Activated T-helper 1 cell treated with anti-CD3 and anti-CD28 coated beads, Interleukin-12 subunit alpha, Interleukin-12 subunit beta, Interleukin-2, Interleukin-4 antibody, amounts not matched to agents 30 ng/mL and 10 ng/mL and 1 ng/mL, durations not matched to agents 14 hours and 24 hours and 36 hours (primary cell): ENCODE results near the gene LMF1. TPM values are rescaled to one million over a fixed set of nuclear protein-coding genes. Genes with fewer than 3 reads are reported as not detected.
A peak's percentile ranks its signal among the peaks of the same experiment; 100 is the strongest.

Source experiments
- DNase-seq: peaks from one replicate; pipeline ENCODE4 v3.0.0; 2021; ENCODE audit warnings: low spot score
- H3K27ac Mint-ChIP-seq: one replicate; pipeline ENCODE4 v1.8.0; 2021; ENCODE audit warnings: mild to moderate bottlenecking, mixed read lengths
- H3K27me3 Mint-ChIP-seq: one replicate; pipeline ENCODE4 v1.8.0; 2022; ENCODE audit warnings: mild to moderate bottlenecking, moderate library complexity, mixed read lengths; ENCODE audit not compliant: insufficient read depth
- H3K36me3 Mint-ChIP-seq: one replicate; pipeline ENCODE4 v1.8.0; 2021; ENCODE audit warnings: low read depth, mixed read lengths
- H3K4me1 Mint-ChIP-seq: one replicate; pipeline ENCODE4 v1.8.0; 2021; ENCODE audit warnings: low read depth, mixed read lengths
- H3K4me3 Mint-ChIP-seq: one replicate; pipeline ENCODE4 v1.8.0; 2021; ENCODE audit warnings: mild to moderate bottlenecking, moderate library complexity, mixed read lengths
- H3K9me3 Mint-ChIP-seq: one replicate; pipeline ENCODE4 v1.8.0; 2021; ENCODE audit warnings: mixed read lengths
- intact Hi-C: fragments of 100-400 bp; cut with micrococcal nuclease; formaldehyde crosslinking; loops from one replicate; pipeline ENCODE4 v1.15.1; 2024
- total RNA-seq: library from RNA; stranded (reverse); gene quantifications from 2 replicates; pipeline ENCODE4 v1.2.3, GENCODE V29; 2022

Gene LMF1
- total RNA-seq, 1 donor from 2014 or later, result 10.4 TPM

- no peak for DNase-seq
- H3K4me1 Mint-ChIP-seq, result no peaks in the 10 kb centered on the region
- H3K27ac Mint-ChIP-seq, result no peak overlapping the region
- no peaks in the 10 kb centered on the region for H3K9me3 Mint-ChIP-seq
- intact Hi-C loops, result no loop called here
- H3K36me3 Mint-ChIP-seq, result no peaks in the 10 kb centered on the region
- H3K27me3 Mint-ChIP-seq, result peaks cover 15% of the 10 kb centered on the region
- H3K4me3 Mint-ChIP-seq, result no peak overlapping the region
These were observed 153.5 kb downstream of the LMF1 start for GRCh38 chr16:817001-817906.

GRCh38 chr16:815861-816260 lies 154.9 kb downstream of the LMF1 start:
- no peaks in the 10 kb centered on the region for H3K36me3 Mint-ChIP-seq
- H3K4me3 Mint-ChIP-seq, result no peak overlapping the region
- intact Hi-C loops, result no loop called here

GRCh38 chr16:814974-815373 lies 155.8 kb downstream of the LMF1 start:
- H3K27ac Mint-ChIP-seq, result no peak overlapping the region
- DNase-seq, result no peak
- H3K4me1 Mint-ChIP-seq, result no peaks in the 10 kb centered on the region
- intact Hi-C loops, result loop anchor here (5.0 kb wide), 1 partner anchor 242 kb away; no protein-coding TSS in a partner anchor
- peaks cover 20% of the 10 kb centered on the region for H3K27me3 Mint-ChIP-seq
- no peak overlapping the region for H3K4me3 Mint-ChIP-seq
- no peaks in the 10 kb centered on the region for H3K36me3 Mint-ChIP-seq
- no peaks in the 10 kb centered on the region for H3K9me3 Mint-ChIP-seq

More at GRCh38 chr16:815861-816260, 154.9 kb downstream of the LMF1 start:
- no peak overlapping the region for H3K27ac Mint-ChIP-seq
- no peak for DNase-seq
- H3K9me3 Mint-ChIP-seq, result no peaks in the 10 kb centered on the region
- H3K4me1 Mint-ChIP-seq, result no peaks in the 10 kb centered on the region
- H3K27me3 Mint-ChIP-seq, result peaks cover 20% of the 10 kb centered on the region

- DNase-seq, result no peak
- H3K9me3 Mint-ChIP-seq, result no peaks in the 10 kb centered on the region
- no peaks in the 10 kb centered on the region for H3K4me1 Mint-ChIP-seq
- intact Hi-C loops, result loop anchor here (5.0 kb wide), 1 partner anchor 243 kb away; no protein-coding TSS in a partner anchor
- H3K27me3 Mint-ChIP-seq, result peaks cover 16% of the 10 kb centered on the region
- H3K36me3 Mint-ChIP-seq, result no peaks in the 10 kb centered on the region
- no peak overlapping the region for H3K4me3 Mint-ChIP-seq
- H3K27ac Mint-ChIP-seq, result no peak overlapping the region
These were observed 156.8 kb downstream of the LMF1 start for GRCh38 chr16:813916-814412.

- Mint-ChIP-seq H3K4me3 (no peak overlapping the region), H3K9me3 (no peaks in the 10 kb centered on the region), H3K27me3 (peaks cover 16% of the 10 kb centered on the region), H3K36me3 (no peaks in the 10 kb centered on the region), H3K4me1 (peaks cover 4% of the 10 kb centered on the region), H3K27ac (no peak overlapping the region)
- intact Hi-C loops, result loop anchor here (5.0 kb wide), 1 partner anchor 244 kb away; no protein-coding TSS in a partner anchor
- peak; percentile 21 for DNase-seq
These were observed 157.4 kb downstream of the LMF1 start for GRCh38 chr16:813204-813915.

GRCh38 chr16:808085-808386 lies 162.7 kb downstream of the LMF1 start:
- H3K36me3 Mint-ChIP-seq, result peaks cover 3% of the 10 kb centered on the region
- H3K9me3 Mint-ChIP-seq, result no peaks in the 10 kb centered on the region
- H3K4me1 Mint-ChIP-seq, result peaks cover 12% of the 10 kb centered on the region
- peak overlapping the region; percentile 97 for H3K27ac Mint-ChIP-seq
- peak overlapping the region; percentile 100 for H3K4me3 Mint-ChIP-seq
- intact Hi-C loops, result loop anchor here (5.0 kb wide), 2 partner anchors 96 to 281 kb away; partner anchors contain the start of gene CAPN15
- no peak for DNase-seq
- H3K27me3 Mint-ChIP-seq, result peaks cover 11% of the 10 kb centered on the region

GRCh38 chr16:807347-808084 lies 163.3 kb downstream of the LMF1 start:
- Mint-ChIP-seq H3K9me3 (no peaks in the 10 kb centered on the region), H3K4me1 (peaks cover 12% of the 10 kb centered on the region), H3K4me3 (peak overlapping the region; percentile 100), H3K27me3 (peaks cover 7% of the 10 kb centered on the region), H3K36me3 (peaks cover 3% of the 10 kb centered on the region), H3K27ac (peak overlapping the region; percentile 97)
- peak; percentile 88 for DNase-seq
- intact Hi-C loops, result loop anchor here (1.0 to 5.0 kb wide), 6 partner anchors 19 to 280 kb away; partner anchors contain the start of genes CAPN15, CHTF18, CIAO3 and JMJD8

- H3K27ac Mint-ChIP-seq, result no peak overlapping the region
- intact Hi-C loops, result loop anchor here (5.0 kb wide), 2 partner anchors 93 to 278 kb away; partner anchors contain the start of gene CAPN15
- H3K27me3 Mint-ChIP-seq, result no peaks in the 10 kb centered on the region
- peaks cover 3% of the 10 kb centered on the region for H3K36me3 Mint-ChIP-seq
- H3K9me3 Mint-ChIP-seq, result no peaks in the 10 kb centered on the region
- H3K4me3 Mint-ChIP-seq, result peak overlapping the region; percentile 100
- no peak for DNase-seq
- H3K4me1 Mint-ChIP-seq, result peaks cover 12% of the 10 kb centered on the region
These were observed 165.3 kb downstream of the LMF1 start for GRCh38 chr16:805474-805873.

- H3K4me3 Mint-ChIP-seq, result peak overlapping the region; percentile 55
- H3K27ac Mint-ChIP-seq, result no peak overlapping the region
- H3K9me3 Mint-ChIP-seq, result no peaks in the 10 kb centered on the region
- peaks cover 12% of the 10 kb centered on the region for H3K4me1 Mint-ChIP-seq
- no peak for DNase-seq
- intact Hi-C loops, result loop anchor here (5.0 kb wide), 2 partner anchors 92 to 277 kb away; partner anchors contain the start of gene CAPN15
- peaks cover 3% of the 10 kb centered on the region for H3K36me3 Mint-ChIP-seq
- H3K27me3 Mint-ChIP-seq, result no peaks in the 10 kb centered on the region
These were observed 166.4 kb downstream of the LMF1 start for GRCh38 chr16:804193-805048.

GRCh38 chr16:803754-804080 lies 167.1 kb downstream of the LMF1 start:
- intact Hi-C loops, result no loop called here
- no peak for DNase-seq
- Mint-ChIP-seq H3K4me3 (no peak overlapping the region), H3K27me3 (no peaks in the 10 kb centered on the region), H3K27ac (no peak overlapping the region), H3K36me3 (peaks cover 3% of the 10 kb centered on the region), H3K9me3 (no peaks in the 10 kb centered on the region), H3K4me1 (peaks cover 11% of the 10 kb centered on the region)
